Activated gamma-delta T cell (primary cell): ENCODE data around the gene ZNF527.
"Not testable (repeated sequence)": the region's sequence is repeated elsewhere in the genome, so short reads cannot be mapped to it uniquely, and the experiment has no call there.

Source experiments
- DNase-seq: peaks from one replicate; lab custom pipeline; 2025; lab: John Stamatoyannopoulos, UW
- total RNA-seq, 2 donors: gene quantifications; one replicate each; lab custom pipeline; 2026; lab: John Stamatoyannopoulos, UW

ZNF527 gene
- total RNA-seq, result 24.5 to 31.1 reads per million in 2 donors

DNA sequence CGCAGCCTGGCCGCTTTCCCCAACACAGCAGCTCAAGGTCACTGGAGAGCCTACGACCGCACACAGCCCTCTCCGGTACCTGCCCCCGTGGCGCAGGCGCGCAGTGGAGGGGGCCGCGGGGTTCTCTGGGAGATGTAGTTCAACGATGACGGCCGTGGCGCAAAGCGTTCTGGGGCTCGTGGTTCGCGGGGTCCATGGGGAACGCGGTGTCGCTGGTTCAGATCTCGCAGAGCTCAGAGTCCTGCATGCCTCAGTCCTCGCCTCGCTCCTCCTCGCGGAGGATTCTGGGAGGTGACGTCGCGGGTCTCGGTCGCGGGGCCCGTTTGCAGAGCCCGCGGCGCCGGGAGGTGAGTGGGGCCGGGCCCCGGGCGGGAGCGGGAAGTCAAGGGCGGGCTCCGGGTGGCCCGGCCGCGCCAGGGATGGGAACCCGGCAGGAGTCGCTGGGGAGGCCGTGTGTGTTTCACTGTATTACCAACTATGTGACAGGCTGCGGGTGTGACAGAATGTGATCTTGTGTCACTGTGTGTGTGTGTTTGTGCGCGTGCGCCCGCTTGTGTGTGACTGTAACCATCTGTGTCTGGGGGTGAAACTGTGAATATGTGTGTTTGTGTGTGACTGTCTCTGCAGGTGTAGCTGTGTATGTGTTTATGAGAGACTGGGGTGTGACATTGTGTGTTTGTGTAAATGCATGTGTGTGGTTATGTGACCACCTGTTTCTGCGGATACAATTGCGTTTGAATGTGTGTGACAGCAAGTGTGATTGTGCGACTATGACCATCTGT lies at the start of gene ZNF527:
Gene ZNF527, plus strand, starts transcription at position 220 of the 782 bp plus-strand sequence. CDS start 3,100 bp downstream, outside the sequence.
- DNase-seq, result peak; percentile 93

DNA sequence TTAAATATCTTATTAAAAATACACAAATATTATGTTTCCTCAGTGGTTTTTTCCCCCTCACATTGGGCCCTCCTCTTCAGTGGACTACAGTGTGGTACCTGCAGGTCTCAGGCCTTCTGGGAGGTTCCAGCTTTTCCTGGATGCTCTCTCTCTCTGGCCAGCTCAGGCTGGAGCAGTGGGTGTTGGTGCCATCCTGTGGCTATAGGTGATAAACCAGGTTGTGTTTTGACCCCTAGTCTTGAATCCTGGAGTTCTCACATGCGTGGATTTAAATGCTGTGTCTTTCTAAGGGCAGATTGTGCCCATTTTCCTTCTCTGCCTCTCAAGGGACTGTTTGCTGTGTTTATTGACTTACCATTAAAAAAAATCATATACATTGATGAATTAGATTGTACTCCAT lies 41.2 kb upstream of the ZNF527 start:
- no peak for DNase-seq

DNA sequence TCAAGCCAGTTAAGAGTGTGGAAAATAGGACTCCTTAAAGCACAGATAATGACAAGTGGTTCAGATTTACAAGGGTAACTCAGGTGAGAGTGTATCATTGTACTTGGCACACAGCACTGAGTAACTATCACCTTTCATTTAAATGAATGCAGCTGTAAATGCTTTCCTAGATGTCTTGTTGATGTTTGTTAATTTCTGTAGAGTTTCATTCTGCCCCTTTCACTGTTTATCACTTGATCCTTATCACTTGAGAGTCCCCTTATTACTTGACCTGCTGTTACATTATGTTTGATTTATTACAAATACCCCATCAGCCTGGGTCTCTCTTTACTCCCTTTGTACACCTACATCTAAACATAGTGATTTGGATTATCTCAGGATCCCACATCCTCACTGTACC lies 38.1 kb upstream of the ZNF527 start:
- no peak for DNase-seq

- DNase-seq, result no peak
These were observed 37.4 kb upstream of the ZNF527 start for GRCh38 chr19:37333457-37333856.

- DNase-seq, result peak; percentile 42
These were observed 36.5 kb upstream of the ZNF527 start for GRCh38 chr19:37334179-37335071.

GRCh38 chr19:37342753-37343152 lies 28.1 kb upstream of the ZNF527 start:
- DNase-seq, result no peak

GRCh38 chr19:37346091-37346490 lies 24.8 kb upstream of the ZNF527 start:
- DNase-seq, result no peak

GRCh38 chr19:37348060-37348459 lies 22.8 kb upstream of the ZNF527 start:
- DNase-seq, result no peak

DNA sequence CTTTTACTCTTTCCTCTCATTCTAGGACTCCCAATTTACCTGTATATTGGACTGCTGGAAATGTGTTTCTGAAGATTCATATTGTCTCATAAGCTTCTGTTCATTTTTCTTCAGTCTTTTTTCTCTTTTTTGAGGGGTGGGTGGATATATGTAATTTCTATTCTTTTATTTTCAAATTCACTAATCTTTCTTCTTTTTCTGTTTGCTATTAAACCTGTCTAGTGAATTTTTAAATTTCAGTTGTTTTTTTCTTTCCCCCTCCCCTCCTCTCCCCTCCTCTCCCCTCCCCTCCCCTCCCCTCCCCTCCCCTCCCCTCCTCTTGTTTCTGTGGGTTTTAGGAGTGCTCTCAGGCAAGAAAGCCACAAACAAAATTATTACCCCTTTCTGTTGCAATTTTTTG lies 16.9 kb upstream of the ZNF527 start:
- DNase-seq, result no peak

DNA sequence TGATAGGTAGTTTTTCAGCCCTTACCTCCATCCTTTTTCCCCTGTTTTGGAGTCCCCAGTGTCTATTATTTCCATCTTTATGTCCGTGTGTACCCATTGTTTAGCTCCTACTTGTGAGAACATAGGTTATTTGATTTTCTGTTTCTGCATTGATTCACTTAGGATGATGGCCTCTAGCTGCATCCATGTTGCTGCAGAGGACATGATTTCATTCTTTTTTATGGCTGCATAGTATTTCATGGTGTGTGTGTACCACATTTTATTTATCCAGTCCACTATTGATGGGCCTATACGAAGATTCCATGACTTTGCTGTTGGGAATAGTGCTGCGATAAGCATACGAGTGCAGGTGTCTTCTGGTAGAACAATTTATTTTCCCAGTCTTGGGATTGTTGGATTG lies 15.0 kb upstream of the ZNF527 start:
- no peak for DNase-seq

DNA sequence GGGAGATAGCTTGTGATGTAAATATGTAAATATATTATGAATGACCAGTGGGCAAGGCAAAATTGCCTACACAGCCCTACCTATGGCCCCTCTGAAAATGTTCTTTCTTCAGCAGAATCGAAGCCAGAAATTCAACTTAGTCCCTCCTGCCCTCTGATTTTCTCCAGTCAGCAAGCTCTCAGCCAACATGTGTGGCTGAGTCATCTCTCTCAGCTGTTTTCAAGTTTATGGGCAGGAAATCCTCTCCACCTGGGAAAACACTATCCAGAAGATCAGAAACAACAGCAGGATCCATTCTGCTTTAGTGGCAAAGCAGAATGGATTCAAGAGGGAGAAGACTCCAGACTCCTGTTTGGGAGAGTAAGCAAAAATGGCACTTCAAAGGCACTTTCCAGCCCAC lies 8.9 kb upstream of the ZNF527 start:
- no peak for DNase-seq

DNA sequence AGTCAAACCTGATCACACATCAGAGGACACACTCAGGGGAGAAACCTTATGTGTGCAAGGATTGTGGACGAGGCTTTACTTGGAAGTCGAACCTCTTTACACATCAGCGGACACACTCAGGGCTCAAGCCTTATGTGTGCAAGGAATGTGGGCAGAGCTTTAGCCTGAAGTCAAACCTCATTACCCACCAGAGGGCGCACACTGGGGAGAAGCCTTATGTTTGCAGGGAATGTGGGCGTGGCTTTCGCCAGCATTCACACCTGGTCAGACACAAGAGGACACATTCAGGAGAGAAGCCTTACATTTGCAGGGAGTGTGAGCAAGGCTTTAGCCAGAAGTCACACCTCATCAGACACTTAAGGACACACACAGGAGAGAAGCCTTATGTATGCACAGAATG lies 8.2 kb upstream of the ZNF527 start:
- no peak for DNase-seq

- not testable (repeated sequence) for DNase-seq
These were observed 466 bp upstream of the ZNF527 start for GRCh38 chr19:37370386-37370879.

- no peak for DNase-seq
These were observed 18.3 kb downstream of the ZNF527 start for GRCh38 chr19:37389234-37389633.

DNA sequence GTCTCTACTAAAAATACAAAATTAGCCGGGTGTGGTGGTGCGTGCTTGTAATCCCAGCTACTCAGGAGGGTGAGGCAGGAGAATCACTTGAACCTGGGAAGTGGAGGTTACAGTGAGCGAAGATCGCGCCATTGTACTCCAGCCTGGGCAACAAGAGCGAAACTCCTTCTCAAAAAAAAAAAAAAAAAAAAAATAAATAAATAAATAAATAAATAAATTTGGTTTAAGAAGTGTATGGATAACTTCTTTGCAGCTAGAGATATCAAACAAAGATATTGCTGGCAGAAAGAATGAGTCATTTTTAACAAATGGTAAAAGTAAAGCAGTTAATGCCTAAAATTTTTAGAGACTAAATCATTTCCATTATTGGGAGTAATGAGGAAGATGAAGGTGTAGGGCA lies 20.5 kb downstream of the ZNF527 start:
- not testable (repeated sequence) for DNase-seq

DNA sequence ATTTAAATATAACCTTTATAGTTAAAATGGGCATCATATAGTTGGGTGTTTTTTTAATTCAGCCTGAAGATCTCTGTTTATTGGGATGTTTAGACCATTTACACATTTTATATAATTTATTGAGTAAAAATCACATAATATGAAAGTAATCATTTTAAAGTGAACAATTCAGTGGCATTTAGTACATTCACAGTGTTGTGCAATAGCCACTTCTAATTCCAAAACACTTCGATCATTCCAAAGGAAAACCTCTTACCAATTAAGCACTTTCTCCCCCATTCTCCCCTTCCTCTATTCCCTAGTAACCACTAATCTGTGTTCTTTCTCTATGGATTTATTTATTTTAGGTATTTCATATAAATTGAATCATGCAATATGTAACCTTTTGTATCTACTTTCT lies 30.2 kb downstream of the ZNF527 start:
- DNase-seq, result no peak

DNA sequence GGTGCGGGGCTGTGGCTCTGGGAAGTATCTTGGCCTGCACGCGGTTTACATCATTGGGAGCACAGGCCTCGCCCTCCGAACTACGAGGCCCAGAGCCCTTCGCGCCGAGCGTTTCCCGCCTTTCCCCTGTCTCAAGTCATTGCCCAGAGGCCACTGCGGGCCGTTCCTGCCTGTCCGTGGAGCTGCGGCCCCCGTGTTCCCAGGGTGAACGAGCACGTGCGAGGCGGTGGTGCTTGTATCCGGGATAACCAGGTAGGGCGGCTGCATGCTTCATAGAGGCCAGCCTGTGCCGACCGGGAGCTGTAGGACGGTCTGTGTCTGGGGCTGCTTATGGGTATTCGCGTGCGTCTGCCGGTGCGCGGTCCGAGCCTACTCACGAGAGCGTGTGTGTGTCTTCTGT lies 32.5 kb downstream of the ZNF527 start:
- no peak for DNase-seq

- not testable (repeated sequence) for DNase-seq
These were observed 35.4 kb downstream of the ZNF527 start for GRCh38 chr19:37406140-37406846.

DNA sequence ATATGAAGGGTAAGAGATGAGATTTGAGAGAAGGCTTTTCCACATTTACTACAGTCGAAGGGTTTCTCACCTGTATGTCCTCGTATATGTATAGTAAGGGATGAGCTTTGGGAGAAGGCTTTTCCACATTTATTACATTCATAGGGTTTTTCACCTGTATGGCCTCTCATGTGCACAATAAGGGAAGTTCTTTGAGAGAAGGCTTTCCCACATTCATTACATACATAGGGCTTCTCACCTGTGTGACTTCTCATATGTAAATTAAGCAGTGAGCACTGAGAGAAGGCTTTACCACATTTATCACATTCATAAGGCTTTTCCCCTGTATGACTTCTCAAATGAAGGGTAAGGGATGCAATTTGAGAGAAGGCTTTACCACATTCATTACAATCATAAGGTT lies 41.8 kb downstream of the ZNF527 start:
- no peak for DNase-seq

GRCh38 chr19:37413313-37414084 lies 42.6 kb downstream of the ZNF527 start:
- no peak for DNase-seq
